ENCODE data around the gene PRDM7. TPM values are rescaled to one million over a fixed set of nuclear protein-coding genes. Genes with fewer than 3 reads are reported as not detected.
"Not testable (repeated sequence)": the region's sequence is repeated elsewhere in the genome, so short reads cannot be mapped to it uniquely, and the experiment has no call there.

PRDM7 gene
- total and polyA plus RNA-seq, 2 of the 4 experiments (the other 2 are of a cell fraction), result not detected

DNA sequence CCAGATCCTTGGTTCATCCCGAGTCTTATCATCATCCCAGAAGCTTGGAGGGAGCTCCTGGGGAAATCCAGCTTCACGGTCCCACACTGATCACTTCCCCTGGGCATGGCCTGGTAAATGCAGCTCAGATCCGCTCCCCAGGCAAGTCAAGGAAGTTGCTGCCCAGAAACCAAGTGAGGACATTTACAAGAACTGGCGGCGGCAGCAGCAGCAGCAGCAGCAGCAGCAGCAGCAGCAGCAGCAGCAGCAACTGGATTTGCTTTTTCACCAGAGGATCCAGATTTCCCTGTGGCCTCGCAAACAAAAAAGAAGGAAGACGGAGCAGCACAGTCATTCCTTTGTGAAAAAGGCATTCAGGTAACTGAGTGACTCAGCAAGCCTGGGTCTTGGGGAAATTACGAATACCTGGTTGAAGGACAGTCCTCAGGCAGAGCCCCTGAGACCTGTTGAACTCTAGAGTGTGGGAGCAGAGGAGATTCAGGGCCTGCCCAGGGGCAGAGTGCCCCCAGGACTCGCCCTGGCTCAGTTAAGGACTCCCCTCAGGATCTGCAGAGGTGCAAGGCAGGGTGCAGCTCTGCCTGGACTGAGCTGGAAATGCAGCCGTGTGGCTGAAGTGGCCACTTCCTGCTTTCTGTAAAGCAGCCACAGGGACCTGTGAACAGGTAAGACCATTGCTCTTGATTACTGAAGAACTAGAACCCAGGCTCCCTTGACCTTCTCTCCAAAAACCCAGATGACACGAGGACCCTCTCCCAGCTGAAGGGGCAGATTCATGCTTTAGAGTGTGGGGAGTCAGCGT lies 25.2 kb upstream of the PRDM7 start:
- H3K27me3 ChIP-seq (ENCODE audit: control insufficient read depth, insufficient read depth, low read length); H2BK20ac ChIP-seq (ENCODE audit: low read depth, low read length); in situ Hi-C loops (cut with MboI; ENCODE audit: low sequenced_read_pairs); BruUV-seq (replicated peaks); H3K4me3 ChIP-seq (ENCODE audit: insufficient read depth, low read depth, low read length); POLR2A ChIA-PET (ENCODE audit: unreplicated experiment); intact Hi-C loops (cut with micrococcal nuclease); DNase-seq; H3K14ac ChIP-seq (replicated peaks; ENCODE audit: low read depth, low read length); H3K9me1 ChIP-seq (ENCODE audit: insufficient read depth, low read length); H3K9me3 ChIP-seq (ENCODE audit: control insufficient read depth, insufficient read depth, low read length); H4K20me1 ChIP-seq (ENCODE audit: insufficient read depth, low read length); H4K5ac ChIP-seq (ENCODE audit: low read depth, low read length); H3K36me3 ChIP-seq (ENCODE audit: control insufficient read depth, insufficient read depth, low read length); H2BK5ac ChIP-seq (ENCODE audit: low read depth, low read length, poor library complexity, severe bottlenecking); H2BK120ac ChIP-seq (ENCODE audit: low read depth, low read length); H2AFZ ChIP-seq (replicated peaks; ENCODE audit: low read length, poor library complexity); H2AK9ac ChIP-seq (replicated peaks; ENCODE audit: low read depth, low read length, poor library complexity); H3K18ac ChIP-seq (ENCODE audit: low read depth, low read length); ATAC-seq (ENCODE audit: low read depth); H3K23ac ChIP-seq (ENCODE audit: low read depth, low read length); H3K4me1 ChIP-seq (ENCODE audit: control insufficient read depth, insufficient read depth, low read length); H3K4me2 ChIP-seq (ENCODE audit: low read depth, low read length); H3K79me1 ChIP-seq (ENCODE audit: low read depth in 1 of 2, low read length in 2 of 2); H3K27ac ChIP-seq (ENCODE audit: insufficient read depth, low read length); H3K9ac ChIP-seq (ENCODE audit: low read depth, low read length); H3K4ac ChIP-seq (ENCODE audit: low read depth, low read length); H3K56ac ChIP-seq (ENCODE audit: extremely low read depth, insufficient read depth, low read length); dilution Hi-C loops (cut with HindIII; ENCODE audit: low sequenced_read_pairs, unreplicated experiment); H2BK15ac ChIP-seq (ENCODE audit: low read depth, low read length); H4K8ac ChIP-seq (ENCODE audit: low read depth in 2 of 2, low read length in 2 of 2); H2AK5ac ChIP-seq (ENCODE audit: low read depth, low read length); CTCF ChIA-PET; H4K91ac ChIP-seq (ENCODE audit: insufficient read depth, low read depth, low read length): not testable (repeated sequence)
- no CpG with 5 or more reads among the region's 12 CpGs for WGBS, 2 experiments (ENCODE audit: extremely low coverage in 2 of 2, insufficient read length in 1 of 2)

DNA sequence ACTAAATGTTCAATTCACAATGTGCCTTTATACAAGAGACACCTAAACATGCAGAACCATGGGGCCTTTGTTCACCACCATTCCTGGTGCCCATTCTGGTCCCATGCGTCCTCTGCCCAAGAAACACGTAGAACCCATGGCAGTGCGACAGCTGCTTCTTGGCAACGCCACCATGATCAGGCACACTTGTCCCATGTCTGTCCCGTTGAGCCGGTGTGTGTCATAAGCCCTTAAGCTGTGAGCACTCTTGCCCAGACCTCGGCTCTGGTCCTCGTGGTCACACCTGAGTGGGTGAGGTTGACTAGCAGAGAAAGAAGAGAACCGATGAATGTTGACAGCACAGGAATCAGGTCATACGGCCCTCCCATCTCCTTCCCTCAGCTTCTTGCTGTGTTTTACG lies 24.2 kb upstream of the PRDM7 start:
- H3K23ac ChIP-seq (ENCODE audit: low read depth, low read length); H2AK9ac ChIP-seq (replicated peaks; ENCODE audit: low read depth, low read length, poor library complexity); H3K14ac ChIP-seq (replicated peaks; ENCODE audit: low read depth, low read length); CTCF ChIA-PET; H3K27me3 ChIP-seq (ENCODE audit: control insufficient read depth, insufficient read depth, low read length); H3K9me3 ChIP-seq (ENCODE audit: control insufficient read depth, insufficient read depth, low read length); H4K5ac ChIP-seq (ENCODE audit: low read depth, low read length); in situ Hi-C loops (cut with MboI; ENCODE audit: low sequenced_read_pairs); dilution Hi-C loops (cut with HindIII; ENCODE audit: low sequenced_read_pairs, unreplicated experiment); H3K9me1 ChIP-seq (ENCODE audit: insufficient read depth, low read length); H3K27ac ChIP-seq (ENCODE audit: insufficient read depth, low read length); H2BK5ac ChIP-seq (ENCODE audit: low read depth, low read length, poor library complexity, severe bottlenecking); DNase-seq; H2BK15ac ChIP-seq (ENCODE audit: low read depth, low read length); H3K9ac ChIP-seq (ENCODE audit: low read depth, low read length); H3K4me2 ChIP-seq (ENCODE audit: low read depth, low read length); H4K8ac ChIP-seq (ENCODE audit: low read depth in 2 of 2, low read length in 2 of 2); H3K4ac ChIP-seq (ENCODE audit: low read depth, low read length); H2BK120ac ChIP-seq (ENCODE audit: low read depth, low read length); H4K91ac ChIP-seq (ENCODE audit: insufficient read depth, low read depth, low read length); H3K36me3 ChIP-seq (ENCODE audit: control insufficient read depth, insufficient read depth, low read length); H3K4me1 ChIP-seq (ENCODE audit: control insufficient read depth, insufficient read depth, low read length); H3K4me3 ChIP-seq (ENCODE audit: insufficient read depth, low read depth, low read length); H4K20me1 ChIP-seq (ENCODE audit: insufficient read depth, low read length); H3K79me1 ChIP-seq (ENCODE audit: low read depth in 1 of 2, low read length in 2 of 2); H3K18ac ChIP-seq (ENCODE audit: low read depth, low read length); H2AFZ ChIP-seq (replicated peaks; ENCODE audit: low read length, poor library complexity); intact Hi-C loops (cut with micrococcal nuclease); BruUV-seq (replicated peaks); H2BK20ac ChIP-seq (ENCODE audit: low read depth, low read length); POLR2A ChIA-PET (ENCODE audit: unreplicated experiment); ATAC-seq (ENCODE audit: low read depth); H2AK5ac ChIP-seq (ENCODE audit: low read depth, low read length); H3K56ac ChIP-seq (ENCODE audit: extremely low read depth, insufficient read depth, low read length): not testable (repeated sequence)
- 85% methylated on average over 2 of the region's 11 CpGs; no CpG with 5 or more reads in 1 of the 2 experiments for WGBS, 2 experiments (ENCODE audit: extremely low coverage in 2 of 2, insufficient read length in 1 of 2)

Data from IMR-90 (cell line).